Lower leg skin (tissue), 4 donors: Measurements from ENCODE around the gene PUS10. TPM values are rescaled to one million over a fixed set of nuclear protein-coding genes. Genes with fewer than 3 reads are reported as not detected.
"Not testable (repeated sequence)": the region's sequence is repeated elsewhere in the genome, so short reads cannot be mapped to it uniquely, and the experiment has no call there.

Experiments
- DNase-seq, 2 donors: peaks; one replicate each; pipeline ENCODE4 v3.0.0-alpha.2; 2019; ENCODE audit warnings: low spot score in 2 of 2
- H3K4me3 ChIP-seq: fragments of 200-600 bp; sonication (generic); 2 replicates; pipeline ENCODE4 v1.5.1; 2017; ENCODE audit warnings: mild to moderate bottlenecking, low read depth; ENCODE audit not compliant: poor library complexity, severe bottlenecking
- CTCF ChIP-seq, 3 donors: fragments of 450-650 bp; IDR thresholded peaks; one replicate each; pipeline ENCODE4 v1.5.1; 2016; ENCODE audit warnings: antibody characterized with exemption in 3 of 3, mild to moderate bottlenecking in 3 of 3, moderate library complexity in 2 of 3
- POLR2A ChIP-seq, 2 donors: fragments of 450-650 bp; IDR thresholded peaks; one replicate each; pipeline ENCODE4 v1.6.1; 2016 to 2017; ENCODE audit warnings: antibody characterized with exemption in 2 of 2, mild to moderate bottlenecking in 1 of 2, moderate library complexity in 1 of 2
- WGBS, 2 donors: methylation state at CpG; one replicate each; pipeline ENCODE4 v1.1.5; 2018; 5-methylcytosine and 5-hydroxymethylcytosine counted together
- intact Hi-C: fragments of 100-400 bp; cut with DNase I; formaldehyde crosslinking; loops from one replicate; pipeline ENCODE4 v1.15.0; 2023; ENCODE audit warnings: low total_unique reads
- total RNA-seq, 4 donors: library from RNA; depleted of rRNA; stranded (reverse); fragments of >200 nt; gene quantifications; one replicate each; pipeline ENCODE4 v1.1.0, GENCODE V29; 2016

PUS10 gene
- total RNA-seq, 4 donors from 2014 or later, result 3.6 to 10.2 (median 6.0) TPM

DNA sequence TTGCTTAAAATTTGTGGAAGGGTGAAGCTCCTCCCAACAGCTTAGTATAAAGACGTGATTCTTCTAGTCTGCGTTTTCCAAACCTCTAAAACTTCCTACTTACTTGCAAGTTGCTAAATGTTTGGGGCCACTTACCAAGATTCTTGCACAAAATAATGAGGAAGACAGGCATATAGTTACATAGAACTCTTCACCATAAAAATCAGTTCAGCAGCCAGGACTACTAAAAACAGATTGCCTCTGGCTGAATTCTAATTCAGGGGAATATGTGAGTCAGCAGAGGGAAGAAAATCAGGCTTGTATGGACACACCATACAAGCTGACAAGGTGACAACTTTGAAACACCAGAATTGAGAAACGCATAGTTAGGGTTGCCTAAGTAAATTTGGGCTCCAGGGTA, 3.3 kb downstream of the PUS10 start:
- no peak overlapping the region for H3K4me3 ChIP-seq
- WGBS, 2 donors, result 36 to 39% methylated on average over 3 of the region's 3 CpGs
- DNase-seq, result no peak
- TF ChIP-seq POLR2A (IDR thresholded peaks at IDR 0.05), result no peak
- no peak for TF ChIP-seq CTCF (IDR thresholded peaks at IDR 0.05)
- intact Hi-C loops, result no loop called here

DNA sequence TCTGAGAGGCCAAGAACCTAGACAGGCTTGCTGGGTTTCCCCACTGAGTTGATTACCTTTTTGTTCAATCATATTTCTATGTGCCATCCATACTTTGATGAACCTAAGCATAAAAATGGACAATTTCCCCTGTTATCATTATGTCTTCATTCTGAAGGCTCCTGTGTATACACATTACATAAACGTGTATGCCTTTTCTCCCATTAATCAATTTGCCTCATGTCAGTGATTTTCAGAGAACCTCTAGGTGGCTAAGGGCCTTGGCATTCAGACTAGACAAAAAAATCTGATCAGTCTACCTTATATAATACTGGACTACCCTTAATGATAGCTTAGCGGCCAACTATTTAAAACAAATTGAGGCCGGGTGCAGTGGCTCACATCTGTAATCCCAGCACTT, 4.7 kb downstream of the PUS10 start:
- intact Hi-C loops, result no loop called here
- TF ChIP-seq POLR2A (IDR thresholded peaks at IDR 0.05) (no peak), CTCF (IDR thresholded peaks at IDR 0.05) (no peak)
- 66 to 71% methylated on average over 3 of the region's 3 CpGs for WGBS, 2 donors
- no peak overlapping the region for H3K4me3 ChIP-seq
- no peak for DNase-seq

DNA sequence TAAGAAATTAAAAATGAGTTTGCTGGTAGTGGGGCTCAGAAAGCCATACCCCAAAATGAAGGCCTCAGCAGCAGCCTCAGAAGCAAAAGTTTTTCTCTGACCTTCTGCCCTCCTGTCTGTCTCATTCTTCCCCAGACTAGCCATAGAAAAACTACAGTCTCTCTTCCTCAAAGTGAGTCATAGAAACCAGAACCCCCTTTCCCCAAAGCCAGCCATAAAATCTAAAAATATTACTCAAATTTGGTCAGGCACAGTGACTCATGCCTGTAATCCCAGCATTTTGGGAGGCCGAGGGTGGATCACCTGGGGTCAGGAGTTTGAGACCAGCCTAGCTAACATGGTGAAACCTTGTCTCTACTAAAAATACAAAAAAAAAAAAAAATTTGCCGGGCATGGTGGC, 5.8 kb downstream of the PUS10 start:
- WGBS, 2 donors, result 58 to 66% methylated on average over 2 of the region's 2 CpGs
- H3K4me3 ChIP-seq, intact Hi-C loops, DNase-seq: not testable (repeated sequence)

- WGBS, 2 donors, result 31 to 32% methylated on average over 1 of the region's 1 CpG
- intact Hi-C loops, result no loop called here
- no peak overlapping the region for H3K4me3 ChIP-seq
- no peak for TF ChIP-seq POLR2A (IDR thresholded peaks at IDR 0.05)
- TF ChIP-seq CTCF (IDR thresholded peaks at IDR 0.05), result no peak
- DNase-seq, result peak in 1 of 2 donors; percentile 51
These were observed 6.4 kb downstream of the PUS10 start for GRCh38 chr2:61011678-61012077.

GRCh38 chr2:61009355-61009754, 8.7 kb downstream of the PUS10 start:
- intact Hi-C loops, result no loop called here
- TF ChIP-seq CTCF (IDR thresholded peaks at IDR 0.05) (no peak), POLR2A (IDR thresholded peaks at IDR 0.05) (no peak)
- no peak overlapping the region for H3K4me3 ChIP-seq
- no peak for DNase-seq

GRCh38 chr2:61006486-61007105, 11.5 kb downstream of the PUS10 start:
- intact Hi-C loops, result no loop called here
- DNase-seq, result no peak
- H3K4me3 ChIP-seq, result no peak overlapping the region
- no peak for TF ChIP-seq CTCF (IDR thresholded peaks at IDR 0.05)
- no peak for TF ChIP-seq POLR2A (IDR thresholded peaks at IDR 0.05)
